ENCODE results near the gene ALKAL2. TPM values are rescaled to one million over a fixed set of nuclear protein-coding genes. Genes with fewer than 3 reads are reported as not detected.

Gene ALKAL2
- total RNA-seq, 4 donors from 2014 or later: 3.3 to 82.6 (median 19.0) TPM

GRCh38 chr2:323035-323434 lies 35.1 kb upstream of the ALKAL2 start:
- Histone ChIP-seq H3K9me3 (no peaks in the 10 kb centered on the region), H3K36me3 (no peaks in the 10 kb centered on the region), H3K27ac (no peak overlapping the region), H3K27me3 (no peaks in the 10 kb centered on the region), H3K4me1 (no peaks in the 10 kb centered on the region), H3K4me3 (no peak overlapping the region)
- intact Hi-C loops (cut with DNase I; ENCODE audit: low total_unique reads): no loop called here
- DNase-seq: no peak
- no peak for TF ChIP-seq POLR2A (IDR thresholded peaks at IDR 0.05)
- TF ChIP-seq, protein P1, sequence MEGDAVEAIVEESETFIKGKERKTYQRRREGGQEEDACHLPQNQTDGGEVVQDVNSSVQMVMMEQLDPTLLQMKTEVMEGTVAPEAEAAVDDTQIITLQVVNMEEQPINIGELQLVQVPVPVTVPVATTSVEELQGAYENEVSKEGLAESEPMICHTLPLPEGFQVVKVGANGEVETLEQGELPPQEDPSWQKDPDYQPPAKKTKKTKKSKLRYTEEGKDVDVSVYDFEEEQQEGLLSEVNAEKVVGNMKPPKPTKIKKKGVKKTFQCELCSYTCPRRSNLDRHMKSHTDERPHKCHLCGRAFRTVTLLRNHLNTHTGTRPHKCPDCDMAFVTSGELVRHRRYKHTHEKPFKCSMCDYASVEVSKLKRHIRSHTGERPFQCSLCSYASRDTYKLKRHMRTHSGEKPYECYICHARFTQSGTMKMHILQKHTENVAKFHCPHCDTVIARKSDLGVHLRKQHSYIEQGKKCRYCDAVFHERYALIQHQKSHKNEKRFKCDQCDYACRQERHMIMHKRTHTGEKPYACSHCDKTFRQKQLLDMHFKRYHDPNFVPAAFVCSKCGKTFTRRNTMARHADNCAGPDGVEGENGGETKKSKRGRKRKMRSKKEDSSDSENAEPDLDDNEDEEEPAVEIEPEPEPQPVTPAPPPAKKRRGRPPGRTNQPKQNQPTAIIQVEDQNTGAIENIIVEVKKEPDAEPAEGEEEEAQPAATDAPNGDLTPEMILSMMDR (IDR thresholded peaks at IDR 0.05): no peak

DNA sequence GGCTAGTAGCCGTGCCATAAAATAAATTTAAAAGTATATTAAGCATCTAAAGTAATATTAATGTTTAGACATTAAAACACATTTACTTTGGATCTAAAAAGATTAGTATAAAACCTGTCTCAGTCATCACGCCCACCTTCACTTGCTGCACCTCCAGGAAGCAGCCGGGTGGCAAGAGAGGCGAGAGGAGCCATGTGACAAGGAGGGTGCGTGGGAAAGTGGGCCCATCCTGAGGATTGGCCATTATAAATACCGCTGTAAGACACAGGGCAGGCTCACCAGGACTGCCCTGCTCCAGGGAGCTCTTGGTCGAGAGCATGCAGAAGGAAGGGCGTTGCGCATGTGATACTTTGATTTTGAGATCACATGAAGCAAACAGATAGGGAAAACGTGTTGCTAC lies 34.4 kb upstream of the ALKAL2 start:
- intact Hi-C loops (cut with DNase I; ENCODE audit: low total_unique reads): no loop called here
- no peaks in the 10 kb centered on the region for H3K4me1 ChIP-seq
- H3K9me3 ChIP-seq: no peaks in the 10 kb centered on the region
- no peaks in the 10 kb centered on the region for H3K36me3 ChIP-seq
- TF ChIP-seq POLR2A (IDR thresholded peaks at IDR 0.05): no peak
- TF ChIP-seq, protein P1 (IDR thresholded peaks at IDR 0.05): no peak
- DNase-seq: no peak
- no peak overlapping the region for H3K4me3 ChIP-seq
- H3K27me3 ChIP-seq: no peaks in the 10 kb centered on the region
- H3K27ac ChIP-seq: no peak overlapping the region

DNA sequence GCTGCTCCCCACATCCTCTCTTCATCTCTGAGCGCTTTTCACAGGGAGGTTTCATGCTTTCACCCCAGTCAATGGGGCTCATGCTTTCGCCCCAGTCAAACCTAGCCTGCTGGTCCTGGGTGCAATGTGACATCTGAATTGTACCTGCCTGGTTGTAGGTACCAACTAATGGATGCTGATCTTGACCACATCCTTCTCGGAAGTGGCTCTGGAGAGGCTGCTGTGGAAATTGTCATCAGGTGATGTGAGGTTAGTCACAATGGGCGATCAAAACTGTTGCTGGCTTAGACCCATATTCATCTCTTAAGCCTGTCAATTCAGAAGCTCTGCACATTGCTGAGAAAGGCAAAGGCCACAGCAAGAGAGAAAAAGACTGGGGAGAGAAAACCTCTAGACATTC lies 32.7 kb upstream of the ALKAL2 start:
- no peak for DNase-seq
- no peak for TF ChIP-seq POLR2A (IDR thresholded peaks at IDR 0.05)
- TF ChIP-seq, protein P1 (IDR thresholded peaks at IDR 0.05): no peak
- no peak overlapping the region for H3K4me3 ChIP-seq
- no peaks in the 10 kb centered on the region for H3K27me3 ChIP-seq
- H3K4me1 ChIP-seq: no peaks in the 10 kb centered on the region
- no peak overlapping the region for H3K27ac ChIP-seq
- H3K9me3 ChIP-seq: no peaks in the 10 kb centered on the region
- intact Hi-C loops (cut with DNase I; ENCODE audit: low total_unique reads): no loop called here
- H3K36me3 ChIP-seq: no peaks in the 10 kb centered on the region

DNA sequence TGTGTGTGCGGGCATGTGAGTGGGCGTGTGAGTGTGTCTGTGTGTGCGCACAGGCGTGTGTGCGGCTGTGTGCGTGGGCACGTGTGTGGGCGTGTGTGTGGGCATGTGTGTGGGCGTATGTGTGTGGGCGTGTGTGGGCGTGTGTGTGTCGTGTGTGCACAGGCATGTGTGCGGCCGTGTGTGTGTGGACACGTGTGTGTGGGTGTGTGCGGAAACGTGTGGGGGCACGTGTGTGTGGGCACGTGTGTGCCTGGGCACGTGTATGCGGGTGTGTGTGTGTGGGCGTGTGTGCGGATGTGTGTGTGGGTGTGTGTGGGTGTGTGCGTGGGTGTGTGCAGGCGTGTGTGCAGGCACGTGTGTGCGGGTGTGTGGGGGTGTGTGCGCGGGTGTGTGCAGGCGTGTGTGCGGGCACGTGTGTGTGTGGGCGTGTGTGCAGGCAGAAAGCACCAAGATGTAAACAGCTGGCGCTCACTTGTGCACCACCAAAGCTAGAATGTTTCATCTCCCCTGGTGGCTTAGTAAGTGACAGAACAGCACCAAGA lies 31.2 kb upstream of the ALKAL2 start:
- DNase-seq: no peak
- Histone ChIP-seq H3K9me3 (no peaks in the 10 kb centered on the region), H3K27ac (no peak overlapping the region), H3K4me3 (no peak overlapping the region), H3K36me3 (no peaks in the 10 kb centered on the region), H3K4me1 (no peaks in the 10 kb centered on the region), H3K27me3 (no peaks in the 10 kb centered on the region)
- intact Hi-C loops (cut with DNase I; ENCODE audit: low total_unique reads): no loop called here
- no peak for TF ChIP-seq POLR2A (IDR thresholded peaks at IDR 0.05)

GRCh38 chr2:317501-318424 lies 29.9 kb upstream of the ALKAL2 start:
- H3K4me3 ChIP-seq: no peak overlapping the region
- H3K4me1 ChIP-seq: no peaks in the 10 kb centered on the region
- no peaks in the 10 kb centered on the region for H3K27me3 ChIP-seq
- no peaks in the 10 kb centered on the region for H3K36me3 ChIP-seq
- TF ChIP-seq POLR2A (IDR thresholded peaks at IDR 0.05): no peak
- TF ChIP-seq, protein P1 (IDR thresholded peaks at IDR 0.05): no peak
- no peak overlapping the region for H3K27ac ChIP-seq
- intact Hi-C loops (cut with DNase I; ENCODE audit: low total_unique reads): no loop called here
- H3K9me3 ChIP-seq: no peaks in the 10 kb centered on the region
- no peak for DNase-seq
